ENCODE data around the gene MBLAC1.

MBLAC1 gene

GRCh38 chr7:100157334-100158228, 30.8 kb downstream of the MBLAC1 start:
- TF ChIP-seq EZH2 (IDR thresholded peaks at IDR 0.05): no peak
- no peak for TF ChIP-seq FOXP2 (optimal IDR thresholded peaks at IDR 0.05; ENCODE audit: control extremely low read depth, extremely low read length, insufficient read depth)
- no peak for TF ChIP-seq POLR2AphosphoS5 (IDR thresholded peaks at IDR 0.05; ENCODE audit: borderline replicate concordance, low read depth, low read length)
- DNase-seq (ENCODE audit: low read depth, low spot score): no peak
- peak overlapping the region; percentile 88 for H3K4me3 ChIP-seq
- H3K27ac ChIP-seq: no peak overlapping the region
- H3K36me3 ChIP-seq (ENCODE audit: insufficient read depth, low read length): peaks cover 30% of the 10 kb centered on the region; the same call in 1 of the 2 replicates
- peak overlapping the region; percentile 88 for H3K9ac ChIP-seq (ENCODE audit: insufficient read length)
- no peaks in the 10 kb centered on the region for H3K9me3 ChIP-seq (ENCODE audit: low read depth, low read length)

GRCh38 chr7:100158229-100159098, 31.7 kb downstream of the MBLAC1 start, which contains the start of gene TRAPPC14:
Gene TRAPPC14 (minus strand): TSS chr7:100158723. CDS start chr7:100158499, 224 bp downstream.
- Histone ChIP-seq H3K27ac (peak within 1 kb of the TSS; percentile 66; the same call in 1 of the 2 replicates), H3K4me3 (peak within 1 kb of the TSS; percentile 88), H3K36me3 (ENCODE audit: insufficient read depth, low read length) (peaks cover 25% of the 10 kb centered on the region; the same call in 1 of the 2 replicates), H3K9ac (ENCODE audit: insufficient read length) (peak within 1 kb of the TSS; percentile 88), H3K9me3 (ENCODE audit: low read depth, low read length) (no peaks in the 10 kb centered on the region)
- no peak for DNase-seq (ENCODE audit: low read depth, low spot score)
- no peak for TF ChIP-seq EZH2 (IDR thresholded peaks at IDR 0.05)
- peak; percentile 86 for TF ChIP-seq POLR2AphosphoS5 (IDR thresholded peaks at IDR 0.05; ENCODE audit: borderline replicate concordance, low read depth, low read length)

GRCh38 chr7:100159099-100159623, 32.4 kb downstream of the MBLAC1 start:
- H3K36me3 ChIP-seq (ENCODE audit: insufficient read depth, low read length): peaks cover 20% of the 10 kb centered on the region; the same call in 1 of the 2 replicates
- H3K9ac ChIP-seq (ENCODE audit: insufficient read length): peak overlapping the region; percentile 88
- peak overlapping the region; percentile 88 for H3K4me3 ChIP-seq
- no peak for TF ChIP-seq FOXP2 (optimal IDR thresholded peaks at IDR 0.05; ENCODE audit: control extremely low read depth, extremely low read length, insufficient read depth)
- no peak for TF ChIP-seq POLR2AphosphoS5 (IDR thresholded peaks at IDR 0.05; ENCODE audit: borderline replicate concordance, low read depth, low read length)
- no peak for TF ChIP-seq EZH2 (IDR thresholded peaks at IDR 0.05)
- H3K27ac ChIP-seq: peak overlapping the region; percentile 66; the same call in 1 of the 2 replicates
- no peak for DNase-seq (ENCODE audit: low read depth, low spot score)
- no peaks in the 10 kb centered on the region for H3K9me3 ChIP-seq (ENCODE audit: low read depth, low read length)

GRCh38 chr7:100160067-100160466, 33.3 kb downstream of the MBLAC1 start:
- Histone ChIP-seq H3K9me3 (ENCODE audit: low read depth, low read length) (no peaks in the 10 kb centered on the region), H3K4me3 (no peak overlapping the region), H3K36me3 (ENCODE audit: insufficient read depth, low read length) (peaks cover 14% of the 10 kb centered on the region; the same call in 1 of the 2 replicates), H3K9ac (ENCODE audit: insufficient read length) (no peak overlapping the region), H3K27ac (no peak overlapping the region)
- no peak for DNase-seq (ENCODE audit: low read depth, low spot score)
- no peak for TF ChIP-seq POLR2AphosphoS5 (IDR thresholded peaks at IDR 0.05; ENCODE audit: borderline replicate concordance, low read depth, low read length)
- no peak for TF ChIP-seq FOXP2 (optimal IDR thresholded peaks at IDR 0.05; ENCODE audit: control extremely low read depth, extremely low read length, insufficient read depth)
- TF ChIP-seq EZH2 (IDR thresholded peaks at IDR 0.05): no peak

- no peak for TF ChIP-seq FOXP2 (optimal IDR thresholded peaks at IDR 0.05; ENCODE audit: control extremely low read depth, extremely low read length, insufficient read depth)
- no peak for TF ChIP-seq POLR2AphosphoS5 (IDR thresholded peaks at IDR 0.05; ENCODE audit: borderline replicate concordance, low read depth, low read length)
- no peak for TF ChIP-seq EZH2 (IDR thresholded peaks at IDR 0.05)
- H3K27ac ChIP-seq: no peak overlapping the region
- no peak overlapping the region for H3K4me3 ChIP-seq
- H3K9ac ChIP-seq (ENCODE audit: insufficient read length): no peak overlapping the region
- no peak for DNase-seq (ENCODE audit: low read depth, low spot score)
- no peaks in the 10 kb centered on the region for H3K36me3 ChIP-seq (ENCODE audit: insufficient read depth, low read length)
- no peaks in the 10 kb centered on the region for H3K9me3 ChIP-seq (ENCODE audit: low read depth, low read length)
Measured at GRCh38 chr7:100163006-100163531, 36.3 kb downstream of the MBLAC1 start.

DNA sequence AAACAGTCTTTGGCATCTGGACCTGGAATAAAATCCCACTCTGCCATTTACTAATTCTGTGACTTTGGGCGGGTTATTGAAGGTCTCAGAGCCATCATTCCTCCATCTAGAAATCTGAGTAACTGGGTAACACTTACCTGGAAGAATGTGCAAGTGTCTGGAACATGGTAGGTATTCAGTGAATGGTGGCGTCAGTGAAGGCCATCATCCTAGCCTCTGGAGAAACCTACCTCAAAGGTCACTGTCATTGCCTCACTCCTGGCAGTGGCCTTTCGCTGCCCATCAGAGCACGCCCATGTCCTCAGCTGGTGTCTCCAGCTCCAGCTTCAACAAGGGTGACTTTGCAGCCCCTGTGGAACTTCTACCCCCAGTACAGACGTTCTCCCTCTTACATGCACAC, 37.1 kb downstream of the MBLAC1 start:
- Histone ChIP-seq H3K9ac (ENCODE audit: insufficient read length) (no peak overlapping the region), H3K9me3 (ENCODE audit: low read depth, low read length) (no peaks in the 10 kb centered on the region), H3K27ac (no peak overlapping the region), H3K4me3 (no peak overlapping the region), H3K36me3 (ENCODE audit: insufficient read depth, low read length) (no peaks in the 10 kb centered on the region)
- DNase-seq (ENCODE audit: low read depth, low spot score): no peak
- TF ChIP-seq FOXP2 (optimal IDR thresholded peaks at IDR 0.05; ENCODE audit: control extremely low read depth, extremely low read length, insufficient read depth): no peak
- no peak for TF ChIP-seq EZH2 (IDR thresholded peaks at IDR 0.05)
- TF ChIP-seq POLR2AphosphoS5 (IDR thresholded peaks at IDR 0.05; ENCODE audit: borderline replicate concordance, low read depth, low read length): no peak

GRCh38 chr7:100166317-100166940, 39.7 kb downstream of the MBLAC1 start:
- Histone ChIP-seq H3K4me3 (no peak overlapping the region), H3K27ac (no peak overlapping the region)

More at GRCh38 chr7:100166317-100166940, 39.7 kb downstream of the MBLAC1 start:
- TF ChIP-seq POLR2AphosphoS5 (IDR thresholded peaks at IDR 0.05; ENCODE audit: borderline replicate concordance, low read depth, low read length) (no peak), FOXP2 (optimal IDR thresholded peaks at IDR 0.05; ENCODE audit: control extremely low read depth, extremely low read length, insufficient read depth) (no peak), EZH2 (IDR thresholded peaks at IDR 0.05) (no peak)
- peak overlapping the region; percentile 32 for H3K9ac ChIP-seq (ENCODE audit: insufficient read length)
- no peaks in the 10 kb centered on the region for H3K36me3 ChIP-seq (ENCODE audit: insufficient read depth, low read length)
- H3K9me3 ChIP-seq (ENCODE audit: low read depth, low read length): no peaks in the 10 kb centered on the region
- no peak for DNase-seq (ENCODE audit: low read depth, low spot score)

Data from SK-N-MC (cell line).